HG03103 (cell line): ENCODE measurements around the gene TMEM120A.

Source experiments
- ATAC-seq: cut with Tn5 transposase; IDR thresholded peaks from one replicate; pipeline ENCODE4 v1.9.1; 2021; ENCODE audit warnings: low read depth; ENCODE audit not compliant: unreplicated experiment

TMEM120A gene

GRCh38 chr7:75982306-75983064 is 11.9 kb downstream of the TMEM120A start:
- ATAC-seq, result no peak

DNA sequence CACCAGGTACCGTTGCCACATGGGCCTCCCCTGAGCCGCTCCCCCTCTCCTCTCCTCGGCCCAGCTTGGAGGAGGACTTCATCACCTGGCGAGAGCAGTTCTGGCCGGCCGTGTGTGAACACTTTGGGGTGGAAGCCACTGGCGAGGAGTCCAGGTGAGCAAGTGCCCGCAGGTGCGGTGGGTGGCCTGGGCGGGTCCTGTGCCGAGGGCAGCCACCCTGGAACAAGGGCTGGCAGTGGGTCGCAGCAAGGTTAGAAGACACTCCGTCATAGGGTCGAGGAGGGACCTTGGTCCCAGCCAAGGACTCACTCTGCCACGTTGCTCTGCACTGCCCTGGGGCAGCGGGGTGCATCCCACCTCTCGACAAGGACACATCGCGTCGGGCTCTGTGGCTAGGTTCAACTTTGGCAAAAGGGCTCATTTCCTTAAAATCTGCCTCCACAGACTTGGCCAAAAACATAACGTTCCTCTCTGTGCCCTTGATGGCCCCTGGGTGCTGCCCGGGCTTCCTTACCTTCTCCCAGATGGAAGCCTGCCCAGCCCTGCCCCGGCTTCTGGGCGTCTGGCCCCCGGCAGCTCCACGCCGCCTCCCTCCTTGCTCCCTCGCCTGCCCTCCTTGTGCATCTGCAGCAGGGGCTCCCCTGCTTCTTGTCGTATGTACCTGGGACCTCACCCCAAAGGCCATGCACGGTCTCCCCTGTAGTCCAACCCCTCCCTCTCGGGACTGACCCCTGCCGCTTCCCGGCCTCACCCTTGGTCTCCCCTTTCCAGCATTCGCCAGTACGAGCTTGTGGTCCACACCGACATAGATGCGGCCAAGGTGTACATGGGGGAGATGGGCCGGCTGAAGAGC is 12.7 kb downstream of the TMEM120A start:
- ATAC-seq, result no peak

DNA sequence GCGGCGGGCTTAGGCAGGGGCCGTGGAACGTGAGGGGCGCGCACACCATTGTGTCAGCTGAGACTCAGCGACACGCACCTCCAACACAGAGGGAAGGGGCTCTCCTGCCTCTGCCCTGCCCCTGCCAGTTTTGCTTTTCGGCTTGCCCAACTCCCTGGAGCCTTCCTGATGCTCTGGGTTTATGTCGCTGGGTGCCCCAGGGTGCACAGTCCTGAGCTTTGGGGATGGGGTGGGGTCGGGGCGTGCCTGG is 13.3 kb downstream of the TMEM120A start:
- no peak for ATAC-seq

DNA sequence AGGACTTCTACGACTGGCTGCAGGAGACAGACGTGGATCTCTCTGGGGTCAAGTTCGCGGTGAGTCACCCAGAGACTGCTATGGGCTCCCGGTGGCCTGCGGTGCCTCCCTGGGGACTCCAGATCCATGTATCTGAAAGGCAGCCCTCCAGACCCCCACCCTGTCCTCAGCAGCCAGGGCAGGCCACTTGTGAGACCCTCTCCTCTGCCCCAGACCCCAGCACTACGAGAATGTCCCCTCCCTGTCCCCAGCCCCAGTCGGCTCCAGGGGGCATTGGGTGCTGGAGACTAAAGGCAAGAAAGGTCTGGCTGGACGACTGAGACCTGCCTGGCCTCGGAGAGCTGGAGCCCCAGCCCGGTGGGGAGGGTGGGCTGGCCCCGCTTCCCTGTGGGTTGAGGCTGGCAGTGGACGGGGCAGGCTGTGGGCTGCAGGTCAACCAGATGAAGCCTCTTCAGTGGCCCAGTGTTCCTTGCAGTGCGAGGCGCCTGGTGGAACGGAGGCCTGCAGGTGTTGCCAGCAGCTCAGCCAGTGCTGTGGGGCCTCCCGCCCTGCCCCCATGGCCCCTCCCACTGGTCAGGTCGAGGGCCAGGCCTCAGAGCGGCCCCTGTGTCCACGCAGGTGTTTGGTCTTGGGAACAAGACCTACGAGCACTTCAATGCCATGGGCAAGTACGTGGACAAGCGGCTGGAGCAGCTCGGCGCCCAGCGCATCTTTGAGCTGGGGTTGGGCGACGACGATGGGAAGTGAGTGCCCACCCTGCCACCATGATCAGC is 13.8 kb downstream of the TMEM120A start:
- ATAC-seq, result no peak

- ATAC-seq, result no peak
These were observed 14.5 kb downstream of the TMEM120A start for GRCh38 chr7:75979759-75980429.

GRCh38 chr7:75977743-75978142 is 16.7 kb downstream of the TMEM120A start:
- no peak for ATAC-seq

- ATAC-seq, result no peak
These were observed 22.2 kb downstream of the TMEM120A start for GRCh38 chr7:75971961-75972763.

DNA sequence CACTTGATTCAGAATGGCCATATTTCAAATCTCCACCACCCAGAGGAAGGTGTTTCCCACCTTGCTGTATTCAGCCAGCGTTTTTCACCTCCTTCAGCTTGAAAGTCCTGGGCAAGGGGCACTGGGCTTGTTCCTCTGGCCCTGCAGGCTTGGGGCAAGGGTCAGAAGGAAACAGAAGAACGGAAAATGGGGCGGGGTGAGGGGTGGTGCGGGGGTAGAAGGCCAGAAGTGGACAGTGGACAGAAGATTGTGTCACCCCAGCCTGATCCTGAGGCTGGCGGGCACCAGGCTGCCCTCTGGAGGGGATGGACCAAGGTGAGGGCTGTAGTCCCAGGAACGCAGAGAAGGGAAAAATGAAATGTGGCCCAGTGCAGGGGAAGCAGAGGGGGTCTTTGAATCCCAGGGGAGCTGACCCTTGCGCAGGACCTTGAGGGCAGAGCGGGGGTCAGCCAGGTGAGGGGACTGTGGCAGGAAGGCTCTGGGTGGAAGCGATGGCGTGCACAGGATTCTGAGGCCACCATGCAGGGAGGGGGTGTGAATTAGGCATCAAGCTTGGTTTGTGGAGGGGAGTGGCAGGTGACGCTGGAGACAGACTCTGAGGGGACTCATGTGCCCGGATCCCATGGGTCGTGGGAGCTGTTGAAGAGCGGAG is 23.0 kb downstream of the TMEM120A start:
- ATAC-seq, result no peak

GRCh38 chr7:75969704-75970498 is 24.5 kb downstream of the TMEM120A start:
- no peak for ATAC-seq

GRCh38 chr7:75969182-75969581 is 25.2 kb downstream of the TMEM120A start:
- no peak for ATAC-seq

DNA sequence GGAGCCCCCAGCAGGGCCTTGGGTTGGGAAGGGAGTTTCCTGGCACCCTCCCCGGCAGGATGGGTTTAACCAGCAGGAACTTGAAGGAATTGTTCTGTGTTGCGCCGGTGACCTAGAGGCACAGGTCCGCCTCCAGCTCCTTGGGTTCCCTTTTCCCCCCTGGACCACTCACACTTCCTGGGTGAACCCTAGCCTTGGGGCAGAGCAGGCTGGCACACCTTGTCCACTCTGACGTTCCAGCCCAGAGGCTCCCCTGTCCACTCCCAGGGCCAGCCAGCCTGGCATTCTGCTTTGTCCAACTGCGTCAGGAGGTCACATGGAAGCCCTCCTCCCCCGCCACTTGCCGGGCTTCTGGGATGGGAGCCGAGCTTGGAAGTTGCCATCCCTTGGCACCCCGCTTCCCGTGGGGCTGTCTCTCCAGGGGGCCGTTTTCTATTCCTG is 25.8 kb downstream of the TMEM120A start:
- no peak for ATAC-seq

DNA sequence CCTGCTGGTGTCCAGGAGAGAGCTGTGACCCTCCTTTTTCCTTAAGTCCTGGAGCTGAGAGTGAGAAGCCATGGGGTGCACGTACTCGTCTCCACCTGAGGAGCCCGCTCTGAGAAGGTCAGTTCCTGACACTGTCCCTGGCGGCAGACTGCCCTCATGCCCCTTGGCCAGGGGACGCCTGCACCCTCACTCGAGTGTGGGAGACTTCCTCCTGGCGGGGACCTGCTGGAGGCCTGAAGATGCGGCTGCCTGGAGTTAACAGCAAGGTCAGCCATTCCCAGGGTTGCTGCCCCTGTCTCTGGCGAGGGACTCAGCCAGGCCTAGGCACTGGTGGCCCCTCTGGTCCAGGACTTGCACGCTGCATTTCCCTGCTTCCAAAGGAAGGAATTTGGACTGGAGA is 26.4 kb downstream of the TMEM120A start:
- ATAC-seq, result no peak

- no peak for ATAC-seq
These were observed 26.9 kb downstream of the TMEM120A start for GRCh38 chr7:75967487-75967997.

GRCh38 chr7:75967055-75967454 is 27.3 kb downstream of the TMEM120A start:
- no peak for ATAC-seq

- no peak for ATAC-seq
These were observed 28.0 kb downstream of the TMEM120A start for GRCh38 chr7:75966190-75966961.

GRCh38 chr7:75965617-75966016 is 28.8 kb downstream of the TMEM120A start:
- no peak for ATAC-seq

DNA sequence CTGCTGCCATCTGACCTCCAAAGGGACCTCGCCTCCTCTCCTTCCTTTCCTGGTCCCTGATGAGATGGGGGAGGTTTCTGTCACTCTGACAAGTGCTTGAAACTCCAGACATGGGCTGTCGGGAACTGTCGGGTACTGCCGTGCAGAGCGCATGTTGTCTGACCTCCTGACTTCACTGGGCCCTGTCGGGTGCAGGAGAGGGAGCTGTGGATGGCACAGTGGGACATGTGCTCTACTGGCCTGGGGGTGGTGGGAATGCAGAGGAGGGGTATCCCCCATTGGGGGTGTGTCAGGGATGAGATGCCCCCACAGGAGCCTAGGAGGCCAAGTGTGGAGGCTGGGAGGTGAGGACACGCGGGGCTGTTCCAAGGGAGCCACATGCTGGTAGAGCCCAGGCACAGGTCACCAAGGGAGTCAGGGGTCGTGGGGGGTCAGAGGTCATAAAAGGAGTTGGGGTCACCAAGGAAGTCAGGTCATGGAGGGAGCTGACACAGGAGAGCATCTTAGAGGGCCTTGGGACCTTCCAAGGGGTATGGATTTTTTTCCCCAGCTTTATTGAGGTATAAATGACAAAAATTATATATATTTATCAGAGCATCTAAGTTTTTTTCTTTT is 30.9 kb downstream of the TMEM120A start:
- ATAC-seq, result no peak
